HG03520 (cell line): ENCODE results near the gene SPTBN4.

Source experiments
- ATAC-seq: cut with Tn5 transposase; IDR thresholded peaks from one replicate; pipeline ENCODE4 v1.9.1; 2021; ENCODE audit warnings: mild to moderate bottlenecking, moderate library complexity; ENCODE audit not compliant: unreplicated experiment

Gene SPTBN4

GRCh38 chr19:40599902-40600569, 133.2 kb downstream of the SPTBN4 start:
- ATAC-seq = no peak

DNA sequence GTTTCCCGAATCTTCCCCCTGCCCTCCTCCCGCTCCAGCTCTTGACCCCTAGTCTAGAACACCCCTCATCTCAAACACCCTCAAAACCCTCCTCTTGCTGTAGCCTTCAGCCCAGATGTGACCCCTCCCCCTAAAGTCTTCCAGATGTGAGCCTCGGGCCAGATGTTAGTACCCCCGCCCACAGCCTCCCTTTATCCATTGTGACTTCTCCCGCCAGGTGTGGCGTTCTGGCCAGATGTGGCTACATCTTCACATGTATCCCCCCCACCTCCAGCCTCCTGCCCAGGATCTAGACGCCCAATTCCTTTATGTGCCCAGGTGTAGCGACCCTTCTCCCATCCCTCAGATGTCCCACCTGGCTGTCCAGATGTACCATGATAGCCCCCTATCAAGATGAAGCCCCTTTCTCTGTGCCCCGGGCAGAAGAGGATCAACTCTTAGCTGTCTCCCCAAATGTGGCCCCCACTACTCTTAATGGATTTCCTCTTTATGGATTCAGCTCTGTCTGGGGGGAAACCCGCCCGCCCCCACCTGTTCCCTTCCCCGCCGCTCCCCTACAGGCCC, 133.9 kb downstream of the SPTBN4 start:
- no peak for ATAC-seq

GRCh38 chr19:40601134-40601974, 134.6 kb downstream of the SPTBN4 start, which contains the start of gene LTBP4:
LTBP4 (plus strand) TSS chr19:40601369; CDS start chr19:40601388, 19 bp downstream.
- no peak for ATAC-seq

GRCh38 chr19:40603071-40603388, 136.2 kb downstream of the SPTBN4 start:
- ATAC-seq = no peak

- peak; percentile 56 for ATAC-seq
Measured at GRCh38 chr19:40603389-40604170, 136.8 kb downstream of the SPTBN4 start.

DNA sequence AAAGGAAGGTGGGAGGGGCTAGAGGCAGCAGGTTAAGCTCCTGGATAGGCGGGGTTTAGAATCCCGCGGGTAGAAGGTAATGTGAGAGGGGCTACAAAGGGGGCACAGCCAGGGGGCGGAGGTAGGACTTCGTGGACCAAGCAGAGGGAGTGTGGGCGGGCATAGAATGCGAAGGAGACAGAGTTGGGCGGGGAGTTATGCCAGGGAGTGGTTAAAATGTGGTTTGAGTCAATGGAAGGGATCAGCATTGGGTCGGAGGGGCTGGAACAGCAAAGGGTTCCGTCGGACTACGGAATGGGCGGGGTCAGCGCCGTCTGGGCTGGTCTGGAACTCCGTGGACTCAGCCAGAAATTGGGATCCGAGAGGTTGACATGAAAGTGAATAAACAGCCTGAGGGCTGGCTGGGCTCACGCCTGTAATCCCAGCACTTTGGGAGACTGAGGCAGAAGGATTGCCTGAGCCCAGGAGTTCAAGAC, 137.4 kb downstream of the SPTBN4 start:
- ATAC-seq = no peak

DNA sequence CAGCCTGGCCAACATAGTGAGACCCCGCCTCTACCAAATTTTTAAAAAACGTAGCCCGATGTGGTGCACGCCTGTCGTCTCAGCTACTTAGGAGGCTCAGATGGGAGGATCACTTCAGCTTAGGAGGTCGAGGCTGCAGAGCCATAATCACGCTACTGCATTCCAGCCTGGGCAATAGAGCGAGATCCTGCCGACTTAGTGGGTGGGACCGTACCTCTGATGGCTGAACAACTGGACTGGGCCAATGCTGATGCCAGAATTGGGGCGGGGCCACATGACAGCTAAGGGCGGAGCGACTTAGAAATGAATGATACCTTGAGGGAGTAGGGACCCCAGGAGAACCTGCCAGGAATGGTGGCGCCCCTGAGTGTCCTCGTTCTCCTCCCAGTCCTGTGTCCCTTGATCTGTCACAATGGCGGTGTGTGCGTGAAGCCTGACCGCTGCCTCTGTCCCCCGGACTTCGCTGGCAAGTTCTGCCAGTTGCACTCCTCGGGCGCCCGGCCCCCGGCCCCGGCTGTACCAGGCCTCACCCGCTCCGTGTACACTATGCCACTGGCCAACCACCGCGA, 137.9 kb downstream of the SPTBN4 start:
- ATAC-seq = no peak

- no peak for ATAC-seq
Measured at GRCh38 chr19:40605216-40605971, 138.6 kb downstream of the SPTBN4 start.

GRCh38 chr19:40607311-40608239, 140.8 kb downstream of the SPTBN4 start:
- ATAC-seq = no peak

DNA sequence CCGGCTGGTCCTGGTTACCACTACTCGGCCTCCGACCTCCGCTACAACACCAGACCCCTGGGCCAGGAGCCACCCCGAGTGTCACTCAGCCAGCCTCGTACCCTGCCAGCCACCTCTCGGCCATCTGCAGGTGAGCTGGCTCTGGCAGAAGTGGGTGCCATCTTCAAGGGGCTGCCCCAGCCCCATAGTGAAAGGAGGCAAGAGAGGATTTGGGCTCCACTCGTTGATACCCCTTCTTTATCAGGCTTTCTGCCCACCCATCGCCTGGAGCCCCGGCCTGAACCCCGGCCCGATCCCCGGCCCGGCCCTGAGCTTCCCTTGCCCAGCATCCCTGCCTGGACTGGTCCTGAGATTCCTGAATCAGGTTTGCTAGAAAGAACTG, 141.4 kb downstream of the SPTBN4 start:
- no peak for ATAC-seq

GRCh38 chr19:40608957-40609356, 142.2 kb downstream of the SPTBN4 start:
- ATAC-seq = no peak

DNA sequence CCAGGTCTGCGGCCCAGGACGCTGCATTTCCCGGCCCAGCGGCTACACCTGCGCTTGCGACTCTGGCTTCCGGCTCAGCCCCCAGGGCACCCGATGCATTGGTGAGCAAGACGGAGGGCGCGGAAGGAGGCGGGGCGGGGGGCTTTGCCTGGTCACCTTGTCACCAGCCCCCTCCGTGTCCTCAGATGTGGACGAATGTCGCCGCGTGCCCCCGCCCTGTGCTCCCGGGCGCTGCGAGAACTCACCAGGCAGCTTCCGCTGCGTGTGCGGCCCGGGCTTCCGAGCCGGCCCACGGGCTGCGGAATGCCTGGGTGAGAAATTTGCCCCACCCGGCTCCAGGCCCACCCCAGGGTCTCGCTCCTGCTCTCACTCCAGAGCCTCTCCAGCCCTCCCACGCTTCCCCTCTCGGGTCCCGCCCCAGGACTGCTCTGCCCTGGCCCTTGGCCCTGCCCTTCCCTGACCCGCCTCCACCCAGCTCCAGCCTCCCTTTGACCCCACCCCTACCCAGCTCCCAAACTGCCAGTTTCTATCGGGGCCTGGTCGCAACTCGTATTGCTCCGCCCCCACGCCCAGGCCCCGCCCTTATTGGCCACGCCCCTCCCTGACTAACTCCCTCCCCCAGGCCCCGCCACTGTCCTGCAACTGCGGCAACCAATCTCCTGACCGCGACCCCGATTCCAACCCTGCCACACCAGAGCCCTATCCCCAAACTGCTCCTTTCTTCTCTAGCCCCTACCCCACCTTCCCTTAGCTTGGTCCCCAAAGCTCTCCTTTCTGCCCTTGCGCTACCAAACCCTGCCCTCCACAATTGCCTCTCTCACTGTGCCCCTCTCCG, 143.0 kb downstream of the SPTBN4 start:
- peak; percentile 48 for ATAC-seq

DNA sequence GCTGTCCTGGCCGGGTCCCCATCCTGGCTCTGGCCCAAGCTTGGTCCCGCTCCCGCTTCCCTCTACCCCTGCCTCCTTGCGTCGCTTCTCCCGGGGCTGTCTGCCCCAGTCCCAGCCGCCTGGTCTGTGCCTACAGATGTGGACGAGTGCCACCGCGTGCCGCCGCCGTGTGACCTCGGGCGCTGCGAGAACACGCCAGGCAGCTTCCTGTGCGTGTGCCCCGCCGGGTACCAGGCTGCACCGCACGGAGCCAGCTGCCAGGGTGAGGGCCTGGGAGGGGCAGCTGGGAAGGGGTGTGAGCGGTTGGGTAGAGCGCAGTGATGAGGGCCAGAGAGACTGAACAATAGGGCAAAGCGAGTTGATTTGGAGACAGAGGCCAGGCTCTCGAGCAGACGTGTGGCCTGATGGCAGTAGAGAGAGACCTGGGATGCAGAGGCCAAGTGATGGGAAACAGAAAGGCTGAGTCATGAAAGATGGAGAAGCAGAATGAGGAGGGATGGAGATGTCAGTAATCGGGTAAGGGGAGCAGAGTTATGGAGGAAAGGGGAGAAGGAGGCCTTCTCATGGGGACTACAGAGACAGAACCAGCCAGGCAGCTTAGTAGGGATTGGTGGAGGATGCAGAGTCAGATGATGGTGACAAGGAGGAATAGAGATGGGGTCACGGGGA, 143.7 kb downstream of the SPTBN4 start:
- ATAC-seq = peak; percentile 3

- ATAC-seq = no peak
Measured at GRCh38 chr19:40611096-40611495, 144.3 kb downstream of the SPTBN4 start.

GRCh38 chr19:40611900-40612698, 145.3 kb downstream of the SPTBN4 start:
- no peak for ATAC-seq

DNA sequence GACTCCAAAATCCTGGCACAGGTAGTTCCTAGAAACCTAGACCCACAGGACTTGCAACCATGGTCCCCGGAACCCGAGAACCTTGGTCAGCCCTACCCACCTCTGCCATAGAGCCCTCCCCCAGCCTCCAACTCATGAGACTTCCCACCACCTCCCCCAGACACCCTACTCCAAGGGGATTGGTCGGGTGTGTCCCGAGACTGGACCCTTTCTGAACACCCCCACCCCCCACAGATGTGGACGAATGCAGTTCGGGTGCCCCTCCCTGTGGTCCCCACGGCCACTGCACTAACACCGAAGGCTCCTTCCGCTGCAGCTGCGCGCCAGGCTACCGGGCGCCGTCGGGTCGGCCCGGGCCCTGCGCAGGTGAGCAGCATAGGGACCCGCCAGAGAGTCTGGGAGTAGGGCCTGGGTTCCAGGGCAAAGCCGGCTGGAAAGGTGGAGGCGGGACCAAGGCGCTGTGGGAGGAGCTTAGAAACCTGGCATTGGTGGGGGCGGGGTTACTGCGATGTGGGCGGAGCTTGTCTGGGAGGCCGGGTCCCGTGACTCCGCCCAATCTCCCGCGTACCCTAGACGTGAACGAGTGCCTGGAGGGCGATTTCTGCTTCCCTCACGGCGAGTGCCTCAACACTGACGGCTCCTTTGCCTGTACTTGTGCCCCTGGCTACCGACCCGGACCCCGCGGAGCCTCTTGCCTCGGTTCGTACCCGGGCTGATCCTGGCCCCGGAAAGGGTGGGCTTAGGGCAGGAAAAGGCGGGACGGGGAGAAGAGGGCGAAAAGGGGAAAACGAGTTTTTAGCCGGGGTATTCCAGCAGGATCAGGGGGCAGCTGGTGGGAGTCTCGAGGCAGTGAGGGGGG, 146.3 kb downstream of the SPTBN4 start:
- ATAC-seq = no peak
